ENCODE results near the gene GPR37L1. TPM values are rescaled to one million over a fixed set of nuclear protein-coding genes. Genes with fewer than 3 reads are reported as not detected.

Gene GPR37L1
- total and polyA plus RNA-seq, 2 of the 4 experiments (the other 2 are of a cell fraction) = 0.02 TPM; not detected in 1

- ChIA-PET POLR2A (ENCODE audit: unreplicated experiment) (no interaction called here), CTCF (no interaction called here)
- no peaks in the 10 kb centered on the region for H3K9me3 ChIP-seq (ENCODE audit: control insufficient read depth, insufficient read depth, low read length)
- H4K91ac ChIP-seq (ENCODE audit: insufficient read depth, low read depth, low read length) = no peak overlapping the region
- dilution Hi-C loops (cut with HindIII; ENCODE audit: low sequenced_read_pairs, unreplicated experiment) = no loop called here
- no peak for TF ChIP-seq FOS (IDR thresholded peaks at IDR 0.05; ENCODE audit: low read depth, low read length)
- no peak for TF ChIP-seq MAFK (IDR thresholded peaks at IDR 0.05; ENCODE audit: low read depth, low read length)
- no peak for TF ChIP-seq NFE2L2 (IDR thresholded peaks at IDR 0.05; ENCODE audit: low read depth, low read length)
- TF ChIP-seq SMC3 (IDR thresholded peaks at IDR 0.05; ENCODE audit: low read depth, low read length) = no peak
- TF ChIP-seq CEBPB (IDR thresholded peaks at IDR 0.05; ENCODE audit: low read depth, low read length) = no peak
- TF ChIP-seq, protein P1, sequence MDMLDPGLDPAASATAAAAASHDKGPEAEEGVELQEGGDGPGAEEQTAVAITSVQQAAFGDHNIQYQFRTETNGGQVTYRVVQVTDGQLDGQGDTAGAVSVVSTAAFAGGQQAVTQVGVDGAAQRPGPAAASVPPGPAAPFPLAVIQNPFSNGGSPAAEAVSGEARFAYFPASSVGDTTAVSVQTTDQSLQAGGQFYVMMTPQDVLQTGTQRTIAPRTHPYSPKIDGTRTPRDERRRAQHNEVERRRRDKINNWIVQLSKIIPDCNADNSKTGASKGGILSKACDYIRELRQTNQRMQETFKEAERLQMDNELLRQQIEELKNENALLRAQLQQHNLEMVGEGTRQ (IDR thresholded peaks at IDR 0.05; ENCODE audit: low read depth, low read length) = no peak
- TF ChIP-seq CTCF (conservative IDR thresholded peaks at IDR 0.05; ENCODE audit: low read depth, low read length) = no peak
- TF ChIP-seq POLR2A (IDR thresholded peaks at IDR 0.05; ENCODE audit: low read depth, low read length) = no peak
- no peak for TF ChIP-seq BHLHE40 (IDR thresholded peaks at IDR 0.05; ENCODE audit: low read depth, low read length)
- TF ChIP-seq RFX5 (IDR thresholded peaks at IDR 0.05; ENCODE audit: low read depth, low read length) = no peak
- TF ChIP-seq MAZ (IDR thresholded peaks at IDR 0.05; ENCODE audit: borderline replicate concordance, low read depth, low read length) = no peak
- TF ChIP-seq ELK1 (IDR thresholded peaks at IDR 0.05; ENCODE audit: borderline replicate concordance, low read depth, low read length) = no peak
- no peak for TF ChIP-seq RCOR1 (IDR thresholded peaks at IDR 0.05; ENCODE audit: insufficient replicate concordance, low read length)
- TF ChIP-seq RAD21 (IDR thresholded peaks at IDR 0.05; ENCODE audit: low read length) = no peak
- no peak for TF ChIP-seq CHD1 (IDR thresholded peaks at IDR 0.05; ENCODE audit: low read depth, low read length)
- no peak for TF ChIP-seq MXI1 (IDR thresholded peaks at IDR 0.05; ENCODE audit: borderline replicate concordance, low read depth, low read length)
- H2AK9ac ChIP-seq (replicated peaks; ENCODE audit: low read depth, low read length, poor library complexity) = no peak overlapping the region
- WGBS, 2 experiments (ENCODE audit: extremely low coverage in 2 of 2, insufficient read length in 1 of 2) = no CpG with 5 or more reads among the region's 4 CpGs
- no peaks in the 10 kb centered on the region for H3K9me1 ChIP-seq (ENCODE audit: insufficient read depth, low read length)
- H2BK15ac ChIP-seq (ENCODE audit: low read depth, low read length) = no peak overlapping the region
- no peak overlapping the region for H3K4me2 ChIP-seq (ENCODE audit: low read depth, low read length)
- H3K27ac ChIP-seq (ENCODE audit: insufficient read depth, low read length) = no peak overlapping the region
- H2BK5ac ChIP-seq (ENCODE audit: low read depth, low read length, poor library complexity, severe bottlenecking) = no peak overlapping the region
- H4K8ac ChIP-seq (ENCODE audit: low read depth in 2 of 2, low read length in 2 of 2) = no peak overlapping the region
- H3K56ac ChIP-seq (ENCODE audit: extremely low read depth, insufficient read depth, low read length) = no peak overlapping the region
- no TSS peak for BruUV-seq (replicated peaks)
- ATAC-seq (ENCODE audit: low read depth) (no peak), DNase-seq (no peak)
- no peak overlapping the region for H3K4me3 ChIP-seq (ENCODE audit: insufficient read depth, low read depth, low read length)
- H3K4me1 ChIP-seq (ENCODE audit: control insufficient read depth, insufficient read depth, low read length) = peaks cover 1% of the 10 kb centered on the region; the same call in 1 of the 2 replicates
- no peak overlapping the region for H3K14ac ChIP-seq (replicated peaks; ENCODE audit: low read depth, low read length)
- H3K79me1 ChIP-seq (ENCODE audit: low read depth in 1 of 2, low read length in 2 of 2) = peaks cover 3 to 14% of the 10 kb centered on the region in 2 experiments; a peak in 3 of 4 replicates
- no peak overlapping the region for H3K4ac ChIP-seq (ENCODE audit: low read depth, low read length)
- in situ Hi-C loops (cut with MboI; ENCODE audit: low sequenced_read_pairs) = loop anchor here (25.0 kb wide), 1 partner anchor 611 kb away; the partner anchor contains the start of gene NAV1
- no peak overlapping the region for H4K5ac ChIP-seq (ENCODE audit: low read depth, low read length)
- intact Hi-C loops (cut with micrococcal nuclease) = no loop called here
- no peak overlapping the region for H3K18ac ChIP-seq (ENCODE audit: low read depth, low read length)
- H4K20me1 ChIP-seq (ENCODE audit: insufficient read depth, low read length) = peaks cover 7% of the 10 kb centered on the region
- H2BK20ac ChIP-seq (ENCODE audit: low read depth, low read length) = no peak overlapping the region
- H2BK120ac ChIP-seq (ENCODE audit: low read depth, low read length) = no peak overlapping the region
- H3K27me3 ChIP-seq (ENCODE audit: control insufficient read depth, insufficient read depth, low read length) = peaks cover 11% of the 10 kb centered on the region
- H2AK5ac ChIP-seq (ENCODE audit: low read depth, low read length) = no peak overlapping the region
- no peak overlapping the region for H3K9ac ChIP-seq (ENCODE audit: low read depth, low read length)
- no peak overlapping the region for H2AFZ ChIP-seq (replicated peaks; ENCODE audit: low read length, poor library complexity)
- H3K36me3 ChIP-seq (ENCODE audit: control insufficient read depth, insufficient read depth, low read length) = no peaks in the 10 kb centered on the region
- no peak overlapping the region for H3K23ac ChIP-seq (ENCODE audit: low read depth, low read length)
Measured at GRCh38 chr1:202148391-202148790, 25.7 kb downstream of the GPR37L1 start.

All from IMR-90 (cell line).